Hematopoietic multipotent progenitor cell treated with erythropoietin and hydrocortisone succinate and interleukin-3 and kit ligand, for 6 days (in vitro differentiated cells): ENCODE data around the gene ADAMTSL1.
A peak's percentile ranks its signal among the peaks of the same experiment; 100 is the strongest.

Experiments used
- DNase-seq: peaks from one replicate; pipeline ENCODE4 v3.0.0-alpha.2; 2015

Gene ADAMTSL1

GRCh38 chr9:18788256-18788655, 314.3 kb downstream of the ADAMTSL1 start:
- no peak for DNase-seq

GRCh38 chr9:18791074-18791473, 317.1 kb downstream of the ADAMTSL1 start:
- DNase-seq: peak; percentile 21

- DNase-seq: no peak
Measured at GRCh38 chr9:18793122-18793521, 319.2 kb downstream of the ADAMTSL1 start.

GRCh38 chr9:18795947-18796671, 322.2 kb downstream of the ADAMTSL1 start:
- DNase-seq: no peak

GRCh38 chr9:18796696-18797270, 322.8 kb downstream of the ADAMTSL1 start:
- no peak for DNase-seq

- no peak for DNase-seq
Measured at GRCh38 chr9:18798106-18798505, 324.2 kb downstream of the ADAMTSL1 start.

- no peak for DNase-seq
Measured at GRCh38 chr9:18798508-18799290, 324.7 kb downstream of the ADAMTSL1 start.

- DNase-seq: no peak
Measured at GRCh38 chr9:18799428-18799827, 325.5 kb downstream of the ADAMTSL1 start.

- DNase-seq: no peak
Measured at GRCh38 chr9:18800579-18800978, 326.6 kb downstream of the ADAMTSL1 start.

GRCh38 chr9:18805386-18805785, 331.4 kb downstream of the ADAMTSL1 start:
- DNase-seq: no peak

GRCh38 chr9:18806232-18807080, 332.5 kb downstream of the ADAMTSL1 start:
- DNase-seq: no peak

GRCh38 chr9:18810581-18810980, 336.6 kb downstream of the ADAMTSL1 start:
- no peak for DNase-seq

GRCh38 chr9:18811171-18811570, 337.2 kb downstream of the ADAMTSL1 start:
- DNase-seq: no peak

GRCh38 chr9:18819418-18819817, 345.5 kb downstream of the ADAMTSL1 start:
- no peak for DNase-seq

- no peak for DNase-seq
Measured at GRCh38 chr9:18820566-18821095, 346.7 kb downstream of the ADAMTSL1 start.

- no peak for DNase-seq
Measured at GRCh38 chr9:18821788-18822187, 347.8 kb downstream of the ADAMTSL1 start.

GRCh38 chr9:18822850-18823249, 348.9 kb downstream of the ADAMTSL1 start:
- DNase-seq: no peak

- DNase-seq: no peak
Measured at GRCh38 chr9:18824095-18824666, 350.2 kb downstream of the ADAMTSL1 start.

GRCh38 chr9:18825656-18826170, 351.8 kb downstream of the ADAMTSL1 start:
- DNase-seq: no peak

GRCh38 chr9:18826248-18826647, 352.3 kb downstream of the ADAMTSL1 start:
- no peak for DNase-seq

- DNase-seq: no peak
Measured at GRCh38 chr9:18829066-18829465, 355.1 kb downstream of the ADAMTSL1 start.

GRCh38 chr9:18829873-18830272, 355.9 kb downstream of the ADAMTSL1 start:
- no peak for DNase-seq
